ENCODE data around the gene ERC2.
"Not testable (repeated sequence)": the region's sequence is repeated elsewhere in the genome, so short reads cannot be mapped to it uniquely, and the experiment has no call there.

The ERC2 gene

DNA sequence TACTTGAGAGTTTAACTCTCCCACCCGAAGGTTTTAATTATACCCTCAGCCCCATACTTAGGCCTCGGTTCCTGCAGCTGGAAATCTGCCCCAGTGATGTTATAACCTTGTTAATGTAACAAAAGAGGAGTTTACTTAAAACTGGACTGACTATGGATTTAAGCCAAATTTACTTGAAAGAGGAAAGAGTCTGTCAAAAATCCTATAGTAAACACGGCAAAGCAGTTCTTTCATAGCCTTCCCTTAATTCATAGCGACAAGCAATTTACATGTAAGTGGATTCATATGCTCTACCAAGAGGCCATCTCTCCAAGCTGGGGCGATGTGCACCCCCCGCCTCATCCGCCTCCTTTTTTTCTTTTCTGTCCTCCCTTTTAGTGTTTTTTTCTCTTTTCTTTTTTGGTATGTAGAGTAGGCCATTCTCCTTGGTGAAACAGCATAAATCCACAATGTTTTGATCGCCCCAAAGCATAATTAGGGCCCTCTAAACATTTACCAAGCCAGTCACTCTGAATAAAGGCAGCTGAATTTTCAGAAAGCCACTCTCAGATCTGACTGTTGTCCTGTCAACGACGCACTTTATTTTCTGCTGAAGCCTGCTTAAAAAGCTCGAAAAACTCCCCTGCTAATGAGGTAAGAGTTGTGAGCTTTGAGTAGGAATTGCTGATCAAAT is 608.1 kb downstream of the ERC2 start:
- no peak for DNase-seq

DNA sequence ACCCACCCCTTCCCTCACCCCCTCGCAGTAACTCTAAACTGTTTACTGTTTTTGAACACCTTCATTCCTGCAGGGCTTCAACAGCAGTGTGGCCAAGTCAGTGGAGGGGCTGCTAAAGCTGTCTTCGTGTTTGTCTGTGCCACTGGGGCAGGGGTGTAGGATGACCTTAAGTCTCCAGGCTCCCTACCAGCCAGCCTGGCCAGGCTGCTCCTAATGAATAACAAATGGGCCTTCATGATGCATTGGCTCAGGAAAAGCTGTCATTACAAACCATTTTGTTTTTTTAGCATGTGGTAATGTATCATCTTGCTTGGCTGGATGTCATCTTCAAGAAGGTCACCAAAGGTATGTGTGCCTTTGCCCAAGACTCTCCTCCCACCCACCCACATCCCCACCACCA is 609.0 kb downstream of the ERC2 start:
- DNase-seq, result no peak

DNA sequence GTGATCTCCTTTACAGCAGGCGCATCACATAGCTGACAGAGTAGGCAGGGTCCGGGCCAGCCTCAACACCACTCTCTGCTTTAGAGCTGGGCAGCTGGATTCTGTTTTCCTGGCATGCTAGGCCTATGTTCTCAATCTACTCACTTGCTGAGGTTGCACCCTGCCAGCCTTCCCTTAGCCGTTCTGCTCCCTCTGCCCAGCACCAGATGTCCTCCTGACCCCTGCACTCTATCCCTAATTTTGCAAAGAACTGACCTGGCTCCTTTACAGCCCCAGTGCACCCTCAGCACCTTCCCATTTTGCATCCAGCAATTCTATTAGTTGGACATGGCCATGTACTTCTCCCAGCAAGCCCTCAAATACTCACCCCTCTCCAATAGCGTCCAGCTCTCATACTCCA is 609.5 kb downstream of the ERC2 start:
- no peak for DNase-seq

DNA sequence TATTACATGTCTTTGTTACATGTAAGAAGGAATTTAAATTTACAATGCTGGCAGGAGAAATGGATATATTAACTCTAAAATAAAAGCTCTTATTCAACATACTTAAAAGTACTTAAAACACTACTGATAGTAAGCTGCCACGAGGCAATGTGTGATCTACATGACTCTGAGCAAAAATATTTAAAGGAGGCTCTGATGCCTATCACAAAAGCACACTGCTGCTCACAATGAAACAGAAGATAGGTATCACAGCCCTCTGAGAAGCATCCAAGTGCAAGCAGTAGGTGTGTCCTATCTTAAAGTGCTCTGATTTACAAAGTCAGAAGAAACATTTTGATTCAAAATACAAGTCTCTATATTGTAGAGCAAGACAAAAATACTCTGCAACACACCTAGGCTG is 610.0 kb downstream of the ERC2 start:
- no peak for DNase-seq

DNA sequence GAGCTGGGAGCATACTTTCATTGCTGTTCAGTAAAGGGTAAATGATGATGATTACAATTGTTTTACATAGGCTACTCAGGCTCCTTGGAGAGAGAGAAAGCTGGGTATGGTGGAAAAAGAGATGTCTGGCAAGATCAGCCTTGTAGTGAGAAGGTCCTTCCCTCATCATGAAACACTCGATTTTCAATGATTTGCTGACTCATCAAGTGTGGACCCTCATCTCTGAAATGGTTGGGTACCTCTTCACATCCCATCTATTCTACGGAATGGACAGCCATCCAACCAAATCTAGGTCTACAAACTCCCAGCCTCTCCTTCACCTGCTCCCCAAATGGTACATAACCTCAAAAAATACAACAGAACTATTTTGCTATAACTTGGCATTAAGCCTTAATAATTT is 610.6 kb downstream of the ERC2 start:
- no peak for DNase-seq

DNA sequence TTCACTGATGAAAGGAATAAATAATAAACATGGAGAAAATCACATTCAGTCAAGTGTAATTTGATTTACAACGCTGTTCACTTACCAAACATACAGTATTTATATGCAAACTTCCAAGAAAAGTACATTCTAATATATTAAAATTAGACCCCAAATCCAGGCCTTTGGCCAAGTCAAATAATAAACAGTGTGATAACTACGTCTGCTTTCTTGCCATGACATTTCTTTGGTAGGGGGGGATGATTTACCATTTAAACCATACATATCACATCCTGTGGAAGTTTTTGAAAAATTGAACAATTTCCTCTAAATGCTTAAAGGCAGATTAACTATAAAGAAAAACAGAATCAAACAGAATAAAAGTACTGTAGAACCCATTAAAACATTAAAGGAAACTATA is 613.0 kb downstream of the ERC2 start:
- DNase-seq, result no peak

DNA sequence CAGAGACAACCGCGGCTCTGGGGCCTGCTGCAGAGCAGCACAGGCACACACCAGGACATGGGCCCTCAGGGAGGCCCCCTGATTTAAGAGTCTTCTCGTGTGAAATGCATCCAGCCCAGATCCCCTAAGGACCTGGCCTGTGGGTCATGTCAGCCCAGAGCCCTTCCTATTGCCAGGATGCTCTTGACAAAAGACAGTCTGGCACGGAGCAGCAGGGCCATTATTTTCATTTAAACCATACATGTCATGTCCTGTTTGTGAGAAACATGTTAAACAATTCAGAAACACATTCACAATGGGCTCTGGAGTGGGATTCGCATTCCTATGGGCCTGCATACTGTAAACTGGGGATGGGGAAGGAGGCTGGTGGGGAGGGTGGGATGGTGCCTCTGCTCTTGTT is 613.8 kb downstream of the ERC2 start:
- DNase-seq, result no peak

DNA sequence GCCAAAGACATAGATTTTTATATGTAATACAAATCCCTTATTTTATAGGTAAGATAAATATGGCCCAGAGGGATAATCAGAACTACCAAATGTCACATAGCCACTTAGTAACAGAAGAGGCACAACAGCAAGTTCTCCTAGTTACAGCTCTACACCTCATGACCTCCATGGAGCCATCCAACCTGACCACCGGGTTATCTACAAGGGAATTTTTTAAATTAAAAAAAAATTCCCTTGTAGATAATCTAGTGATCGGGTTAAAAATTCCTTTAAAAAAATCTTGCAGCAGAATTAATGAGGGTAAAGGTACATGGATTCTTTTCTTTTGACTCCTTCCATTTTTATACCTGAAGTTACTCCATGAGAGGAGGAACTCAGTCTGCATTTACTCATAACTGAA is 615.9 kb downstream of the ERC2 start:
- no peak for DNase-seq

DNA sequence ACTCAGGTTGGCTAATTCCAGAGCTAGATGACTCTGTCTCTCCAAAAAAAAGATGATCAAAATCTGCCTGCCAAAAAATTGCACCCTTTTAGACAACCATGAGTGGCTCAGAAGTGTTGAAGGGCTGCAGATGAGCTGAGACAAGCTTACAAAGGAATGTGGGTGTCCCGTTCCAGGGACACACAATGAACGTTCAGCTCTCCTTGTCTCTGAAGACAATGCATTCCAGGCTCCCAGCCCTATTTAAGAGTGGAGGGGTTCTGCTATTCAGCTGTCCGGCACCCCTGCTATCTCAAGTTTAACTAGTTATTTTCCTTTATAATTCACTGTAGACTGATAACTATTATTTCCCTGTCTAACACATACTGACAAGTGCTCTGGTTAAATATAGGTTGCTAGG is 626.1 kb downstream of the ERC2 start:
- DNase-seq, result no peak

DNA sequence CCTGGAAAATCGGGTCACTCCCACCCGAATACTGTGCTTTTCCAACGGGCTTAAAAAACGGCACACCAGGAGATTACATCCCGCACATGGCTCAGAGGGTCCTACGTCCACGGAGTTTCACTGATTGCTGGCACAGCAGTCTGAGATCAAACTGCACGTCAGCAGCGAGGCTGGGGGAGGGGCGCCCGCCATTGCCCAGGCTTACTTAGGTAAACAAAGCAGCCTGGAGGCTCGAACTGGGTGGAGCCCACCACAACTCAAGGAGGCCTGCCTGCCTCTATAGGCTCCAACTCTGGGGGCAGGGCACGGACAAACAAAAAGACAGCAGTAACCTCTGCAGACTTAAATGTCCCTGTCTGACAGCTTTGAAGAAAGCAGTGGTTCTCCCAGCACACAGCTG is 636.4 kb downstream of the ERC2 start:
- DNase-seq, result not testable (repeated sequence)

DNA sequence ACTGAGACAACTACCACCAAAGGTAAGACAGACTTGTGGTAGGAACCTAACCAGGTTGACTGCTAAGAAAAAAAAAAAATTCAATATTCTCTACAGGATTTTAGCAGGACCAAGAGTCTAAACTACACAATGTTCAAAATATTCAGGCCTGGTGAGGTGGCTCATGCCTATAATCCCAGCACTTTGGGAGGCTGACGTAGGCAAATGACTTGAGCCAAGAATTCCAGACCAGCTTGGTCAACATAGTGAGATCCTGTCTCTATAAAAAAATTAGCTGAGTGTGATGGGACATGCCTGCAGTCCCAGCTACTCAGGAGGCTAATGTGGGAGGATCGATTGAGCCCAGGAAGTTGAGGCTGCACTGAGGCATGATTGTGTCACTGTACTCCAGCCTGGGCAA is 639.6 kb downstream of the ERC2 start:
- DNase-seq, result no peak

DNA sequence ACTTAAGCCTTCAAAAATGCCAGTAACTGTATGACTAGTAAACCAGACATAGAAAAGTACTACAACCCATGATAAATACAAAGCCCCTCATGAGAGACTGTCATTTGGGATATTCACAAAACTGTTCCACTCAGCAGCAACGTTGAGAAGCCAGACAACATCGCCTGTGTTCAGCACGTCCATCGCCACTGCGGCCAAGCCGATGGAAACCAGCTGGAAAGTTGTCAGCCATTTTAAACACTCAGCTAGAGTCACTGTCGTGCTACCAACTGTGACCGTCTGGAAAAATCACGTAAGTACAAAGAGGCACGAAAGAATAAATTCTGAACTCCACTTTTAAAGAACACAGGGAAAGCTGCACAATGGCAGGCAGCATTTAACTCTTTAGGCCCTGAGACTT is 640.5 kb downstream of the ERC2 start:
- DNase-seq, result no peak

DNA sequence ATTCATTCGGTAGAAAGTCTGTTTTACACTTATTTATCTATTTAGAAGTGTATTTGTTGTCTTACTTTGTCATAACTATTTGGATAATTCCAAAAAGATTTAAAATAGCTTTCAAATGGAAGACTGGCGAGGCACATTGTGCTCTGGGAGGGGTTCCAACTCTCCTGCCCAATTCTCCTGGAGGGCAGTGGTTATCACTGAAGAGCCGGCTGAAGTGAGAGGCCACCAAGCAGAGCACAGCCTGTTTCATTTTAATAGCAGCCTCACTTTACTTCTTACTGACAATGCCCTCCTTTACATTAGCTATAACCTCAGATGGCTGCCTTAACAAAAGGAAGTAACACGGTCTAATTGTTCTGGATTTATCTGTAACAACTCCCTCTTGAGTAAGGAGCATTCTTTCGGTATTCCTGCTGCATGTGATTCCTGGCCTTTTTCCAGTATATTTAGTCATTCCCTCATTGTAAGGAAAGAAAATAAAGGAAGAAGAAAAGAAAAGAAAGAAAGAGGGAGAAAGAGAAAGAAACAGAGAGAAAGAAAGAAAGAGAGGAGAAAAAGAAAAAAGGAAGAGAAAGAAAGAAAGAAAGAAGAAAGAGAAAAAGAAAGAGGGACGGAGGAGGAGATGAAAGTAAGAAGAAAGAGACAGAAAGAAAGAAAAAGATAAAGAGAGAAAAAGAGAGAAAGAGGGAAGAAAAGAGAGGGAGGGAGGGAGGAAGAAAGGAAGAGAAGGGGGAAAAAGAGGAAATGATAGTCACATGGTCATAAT is 641.4 kb downstream of the ERC2 start:
- DNase-seq, result no peak

DNA sequence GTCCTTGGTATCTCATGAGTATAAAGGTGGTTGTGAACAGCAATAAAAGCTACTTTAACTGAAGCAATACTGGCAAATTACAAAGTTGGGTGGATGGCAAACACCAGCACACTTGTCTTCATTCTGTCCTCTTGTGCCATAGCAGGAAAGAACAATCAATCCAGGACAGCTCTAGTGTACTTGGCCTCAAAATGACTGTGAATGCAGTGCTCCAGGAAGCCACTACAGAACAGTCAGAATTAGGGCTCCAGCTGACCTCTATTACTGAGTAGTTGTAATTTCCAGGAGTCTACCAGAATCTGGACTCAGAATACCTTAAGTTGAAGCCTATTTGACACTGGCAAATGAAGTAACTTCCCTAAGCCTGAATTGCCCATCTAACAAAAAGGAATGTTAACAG is 642.2 kb downstream of the ERC2 start:
- DNase-seq, result no peak

DNA sequence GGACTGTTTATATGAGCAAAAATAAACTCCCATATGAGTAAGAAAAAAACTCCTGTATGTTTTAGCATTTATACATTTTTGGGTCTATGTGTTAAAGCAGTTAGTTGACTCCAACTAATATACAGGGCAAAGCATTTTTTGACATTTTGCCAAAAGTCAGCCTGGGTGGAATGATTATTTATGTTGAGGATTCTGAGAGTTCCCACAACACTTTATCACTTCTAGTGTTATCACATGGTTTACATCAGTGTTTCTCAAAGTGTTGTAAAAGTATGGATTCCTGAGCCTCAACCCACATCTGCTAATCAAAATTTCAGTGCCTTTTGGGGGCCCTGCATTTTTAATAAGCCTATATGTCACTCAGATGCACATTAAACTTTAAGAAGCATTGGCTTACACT is 643.9 kb downstream of the ERC2 start:
- no peak for DNase-seq

DNA sequence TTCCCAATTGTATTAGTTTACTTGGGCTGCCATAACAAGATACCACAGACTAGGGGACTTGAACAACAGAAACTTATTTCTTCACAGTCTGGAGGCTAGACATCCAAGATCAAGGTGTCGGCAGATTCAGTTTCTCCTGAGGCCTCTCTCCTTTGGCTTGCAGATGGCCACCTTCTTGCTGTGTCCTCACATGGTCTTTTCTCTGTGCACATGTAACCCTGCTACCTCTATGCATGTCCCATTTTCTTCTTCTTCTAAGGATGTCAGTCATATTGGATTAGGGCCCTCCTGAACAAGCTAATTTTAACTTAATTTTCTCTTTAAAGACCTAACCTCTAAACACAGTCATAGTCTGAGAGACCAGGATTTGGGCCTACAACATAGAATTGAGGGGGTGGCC is 644.4 kb downstream of the ERC2 start:
- DNase-seq, result no peak

DNA sequence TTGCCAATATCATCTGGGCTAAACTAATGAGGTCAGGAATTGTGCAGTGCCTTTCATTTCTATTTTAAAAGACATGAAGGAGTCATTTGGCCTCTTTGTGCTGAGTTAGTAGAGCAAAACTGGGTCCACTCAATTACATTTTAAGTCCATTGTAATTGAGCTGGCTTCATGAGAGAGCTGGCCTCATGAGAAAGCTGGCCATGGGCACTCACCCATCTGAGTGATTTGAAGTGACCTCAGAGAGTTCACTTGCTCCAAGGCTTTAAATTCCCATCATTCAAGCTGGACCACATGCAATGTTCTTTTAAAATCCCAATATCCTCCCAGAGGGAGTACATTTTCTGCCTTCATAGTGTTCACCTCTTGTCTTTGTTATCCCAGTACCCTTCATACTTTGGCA is 645.3 kb downstream of the ERC2 start:
- no peak for DNase-seq

DNA sequence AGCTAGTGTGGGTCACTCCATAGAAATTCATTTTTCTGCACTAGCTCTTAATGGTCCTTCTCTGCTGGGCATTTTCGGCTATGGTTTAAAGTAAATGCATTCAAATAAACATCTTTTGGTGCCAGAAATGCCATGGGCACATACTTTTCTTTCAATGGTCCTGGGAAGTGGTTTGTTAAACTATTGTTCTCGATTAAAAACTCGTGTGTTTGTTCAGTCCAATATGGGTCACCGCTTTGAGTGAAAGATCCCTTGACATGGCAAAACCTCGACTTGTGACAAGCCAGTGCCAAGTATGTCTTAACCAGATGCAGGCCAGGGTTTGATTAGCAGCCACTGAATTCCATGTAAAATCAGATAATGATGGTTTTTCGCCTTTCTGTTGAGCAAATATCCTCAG is 649.3 kb downstream of the ERC2 start:
- no peak for DNase-seq

DNA sequence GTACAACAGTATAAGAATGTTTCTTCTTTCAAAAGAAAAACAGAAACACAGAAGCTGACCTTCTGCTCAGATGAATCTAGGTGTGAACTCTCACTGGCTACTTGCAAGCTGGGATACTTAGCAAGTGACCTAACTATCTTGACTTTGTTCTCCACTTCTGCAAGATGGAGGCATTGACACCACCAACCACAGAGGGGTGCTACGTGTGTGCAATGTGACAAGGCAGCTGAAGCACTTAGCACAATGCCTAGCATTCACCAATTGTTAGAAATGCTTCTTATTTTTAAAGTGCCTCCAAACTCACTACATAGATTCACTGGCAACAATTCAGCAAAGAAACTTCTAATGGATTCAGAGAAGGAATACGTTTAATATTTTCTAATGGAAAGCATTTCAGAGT is 649.8 kb downstream of the ERC2 start:
- DNase-seq, result no peak

DNA sequence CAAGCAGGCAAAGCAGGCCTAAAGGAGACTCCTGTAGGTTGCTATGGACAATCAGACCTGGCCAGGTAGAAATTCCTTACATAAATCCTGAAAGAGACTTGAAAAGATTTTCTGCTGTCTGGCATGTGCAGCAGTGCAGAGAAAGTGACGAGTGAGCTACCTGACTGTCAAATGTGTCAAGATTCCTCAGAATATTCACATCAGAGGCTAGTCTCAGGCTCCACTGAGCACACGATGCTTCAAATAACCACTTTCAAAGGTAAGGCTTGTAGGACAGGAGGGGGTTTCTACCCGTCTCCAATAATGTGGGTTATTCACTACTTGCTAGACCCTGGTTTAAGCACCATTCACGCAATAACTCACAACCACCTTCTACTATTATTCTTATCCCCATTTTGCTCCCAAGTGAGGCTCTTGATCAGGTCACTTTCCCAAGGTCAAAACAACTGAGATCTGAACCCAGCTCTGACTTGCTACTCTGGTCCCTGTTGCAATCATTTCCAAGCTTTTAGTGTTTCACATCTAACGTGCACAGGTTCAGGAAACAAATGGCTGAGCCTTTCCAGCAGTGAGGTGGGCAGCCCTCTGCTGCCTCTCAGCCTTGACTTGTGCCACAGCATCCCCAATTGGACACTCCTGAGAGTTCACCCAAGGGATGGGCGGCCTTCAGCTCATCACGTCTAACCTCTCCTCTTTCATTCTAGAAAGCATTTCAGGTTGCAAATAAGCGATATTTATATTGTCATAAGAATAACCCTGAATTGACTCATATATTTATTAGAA is 651.3 kb downstream of the ERC2 start:
- no peak for DNase-seq

DNA sequence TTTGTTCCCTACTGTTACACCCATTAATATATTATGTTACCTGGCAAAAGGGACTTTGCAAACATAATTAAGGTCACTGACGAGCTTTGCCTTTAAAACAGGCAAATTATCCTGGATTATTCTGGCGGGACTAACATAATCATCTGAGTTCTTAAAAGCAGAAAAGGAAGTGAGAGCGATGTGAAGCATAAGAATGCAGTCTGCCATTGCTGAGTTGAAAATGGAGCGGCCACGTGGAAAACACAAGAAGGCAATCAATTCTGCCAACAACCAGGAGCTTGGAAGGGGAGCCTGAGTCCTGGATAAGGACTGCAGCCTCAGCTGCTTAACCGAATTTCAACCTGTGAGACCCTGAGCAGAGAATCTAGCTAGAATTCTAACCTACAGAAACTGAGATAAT is 653.0 kb downstream of the ERC2 start:
- no peak for DNase-seq

DNA sequence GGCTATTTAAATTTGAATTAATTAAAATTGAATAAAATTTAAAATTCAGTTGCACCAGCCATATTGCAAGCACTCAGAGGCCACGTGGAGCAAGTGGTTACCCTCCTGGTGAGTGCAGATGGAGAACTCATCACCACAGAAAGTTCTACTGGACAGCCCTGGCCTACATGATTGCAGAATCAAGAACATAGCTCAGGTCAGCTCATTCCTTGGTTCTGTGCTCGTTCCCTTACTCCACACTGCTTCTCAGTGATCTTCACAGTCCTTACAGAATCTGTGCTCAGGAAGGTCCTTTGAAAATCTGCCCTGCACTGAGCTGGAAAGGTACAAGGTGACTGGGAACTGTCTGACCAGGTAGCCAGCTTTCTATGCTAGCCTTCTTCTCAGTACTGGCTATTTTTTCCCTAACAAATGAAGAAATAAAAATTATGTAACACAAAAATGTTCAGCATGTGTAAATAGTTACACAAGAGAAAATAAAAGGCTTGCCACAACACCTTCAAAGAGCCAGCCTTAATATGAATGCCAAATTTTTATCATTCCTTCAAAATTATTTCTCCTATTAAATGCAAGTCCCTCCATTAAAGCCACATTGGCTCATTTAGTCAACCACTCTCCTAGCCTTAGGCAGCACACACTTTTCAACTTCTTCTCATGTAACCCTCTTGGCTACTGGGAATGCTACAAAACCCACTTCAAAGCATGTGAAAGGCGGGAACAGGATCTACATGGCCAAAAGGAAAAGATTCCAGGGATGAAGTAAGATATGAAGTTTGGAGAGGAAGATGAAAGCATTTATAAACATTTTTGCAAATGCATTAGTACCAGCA is 654.8 kb downstream of the ERC2 start:
- no peak for DNase-seq

DNA sequence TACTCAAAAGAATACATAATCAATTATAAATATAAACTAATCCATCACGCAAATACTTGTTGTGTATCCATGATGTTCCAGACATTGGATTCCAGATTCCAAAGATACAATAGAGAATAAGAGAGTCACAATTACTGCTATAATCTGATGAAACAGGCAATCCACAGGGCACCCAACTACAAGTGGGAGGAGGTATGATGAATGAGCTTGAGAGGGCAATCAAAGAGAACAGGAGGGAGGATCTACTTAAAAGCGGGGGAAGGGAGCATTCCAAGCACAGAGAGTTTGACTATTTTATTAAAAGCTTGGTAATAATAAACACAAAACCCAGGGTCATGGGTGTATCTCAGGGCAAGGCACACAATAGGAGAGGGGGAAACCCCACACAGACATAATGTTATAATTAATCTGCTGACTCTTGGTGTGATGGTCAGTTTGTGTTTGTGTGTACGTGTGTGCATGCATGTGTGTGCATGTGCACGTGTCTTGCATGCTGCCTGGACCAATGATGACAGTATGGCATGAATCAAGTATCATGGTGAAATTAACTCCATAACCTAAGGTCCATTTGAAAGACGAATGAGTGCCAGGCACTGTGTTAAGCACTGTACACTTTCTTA is 655.8 kb downstream of the ERC2 start:
- DNase-seq, result no peak

Data from CD4-positive, alpha-beta T cell treated with Interleukin-17A for 1 hour (primary cell).